Activated CD4-positive, alpha-beta T cell treated with anti-CD3 and anti-CD28 coated beads, Interleukin-2, amount 10 ng/mL, durations not matched to agents 24 days and 14 days (primary cell): ENCODE data around the gene GPR31. TPM values are rescaled to one million over a fixed set of nuclear protein-coding genes. Genes with fewer than 3 reads are reported as not detected.

Experiments used
- DNase-seq: peaks from one replicate; pipeline ENCODE4 v3.0.0; 2022
- H3K27ac Mint-ChIP-seq: one replicate; pipeline ENCODE4 v1.8.0; 2022; ENCODE audit warnings: mild to moderate bottlenecking, mixed read lengths
- H3K27me3 Mint-ChIP-seq: one replicate; pipeline ENCODE4 v1.8.0; 2022; ENCODE audit warnings: mixed read lengths
- H3K36me3 Mint-ChIP-seq: one replicate; pipeline ENCODE4 v1.8.0; 2022; ENCODE audit warnings: low read depth, mild to moderate bottlenecking, mixed read lengths
- H3K4me1 Mint-ChIP-seq: one replicate; pipeline ENCODE4 v1.8.0; 2021; ENCODE audit warnings: mixed read lengths
- H3K4me3 Mint-ChIP-seq: one replicate; pipeline ENCODE4 v1.8.0; 2022; ENCODE audit warnings: mild to moderate bottlenecking, moderate library complexity, mixed read lengths
- H3K9me3 Mint-ChIP-seq: one replicate; pipeline ENCODE4 v1.8.0; 2021; ENCODE audit warnings: mixed read lengths
- intact Hi-C: fragments of 100-400 bp; cut with micrococcal nuclease; formaldehyde crosslinking; loops from one replicate; pipeline ENCODE4 v1.15.1; 2023
- total RNA-seq: library from RNA; stranded (reverse); gene quantifications from 2 replicates; pipeline ENCODE4 v1.2.3, GENCODE V29; 2022

The GPR31 gene
- total RNA-seq, 1 donor from 2014 or later, result not detected

GRCh38 chr6:167125410-167125809 lies 32.4 kb downstream of the GPR31 start:
- Mint-ChIP-seq H3K4me1 (no peaks in the 10 kb centered on the region), H3K4me3 (no peak overlapping the region)
- intact Hi-C loops, result no loop called here

GRCh38 chr6:167124753-167125152 lies 33.0 kb downstream of the GPR31 start:
- intact Hi-C loops, result no loop called here
- H3K4me3 Mint-ChIP-seq, result no peak overlapping the region
- no peak for DNase-seq

More at GRCh38 chr6:167125410-167125809, 32.4 kb downstream of the GPR31 start:
- no peaks in the 10 kb centered on the region for H3K27me3 Mint-ChIP-seq
- H3K9me3 Mint-ChIP-seq, result peaks cover 4% of the 10 kb centered on the region
- no peaks in the 10 kb centered on the region for H3K36me3 Mint-ChIP-seq
- no peak for DNase-seq
- no peak overlapping the region for H3K27ac Mint-ChIP-seq

GRCh38 chr6:167122827-167123657 lies 34.7 kb downstream of the GPR31 start, which contains the start of gene CCR6:
Gene CCR6, plus strand, starts transcription at chr6:167123096. Its CDS starts 13,039 bp downstream, at chr6:167136135.
- Mint-ChIP-seq H3K27ac (no peak within 1 kb of the TSS), H3K36me3 (no peaks in the 10 kb centered on the region), H3K4me3 (no peak within 1 kb of the TSS), H3K9me3 (peaks cover 4% of the 10 kb centered on the region), H3K27me3 (no peaks in the 10 kb centered on the region), H3K4me1 (no peaks in the 10 kb centered on the region)
- DNase-seq, result no peak
- intact Hi-C loops, result no loop called here

More at GRCh38 chr6:167124753-167125152, 33.0 kb downstream of the GPR31 start:
- no peak overlapping the region for H3K27ac Mint-ChIP-seq
- H3K36me3 Mint-ChIP-seq, result no peaks in the 10 kb centered on the region
- H3K27me3 Mint-ChIP-seq, result no peaks in the 10 kb centered on the region
- H3K9me3 Mint-ChIP-seq, result peaks cover 4% of the 10 kb centered on the region
- no peaks in the 10 kb centered on the region for H3K4me1 Mint-ChIP-seq

GRCh38 chr6:167122041-167122826 lies 35.5 kb downstream of the GPR31 start:
- no peak for DNase-seq
- Mint-ChIP-seq H3K9me3 (peaks cover 4% of the 10 kb centered on the region), H3K27me3 (no peaks in the 10 kb centered on the region), H3K4me1 (no peaks in the 10 kb centered on the region), H3K4me3 (no peak overlapping the region), H3K27ac (no peak overlapping the region), H3K36me3 (no peaks in the 10 kb centered on the region)
- intact Hi-C loops, result no loop called here

GRCh38 chr6:167121335-167121841 lies 36.4 kb downstream of the GPR31 start:
- no peak overlapping the region for H3K4me3 Mint-ChIP-seq
- no peaks in the 10 kb centered on the region for H3K36me3 Mint-ChIP-seq
- H3K27me3 Mint-ChIP-seq, result no peaks in the 10 kb centered on the region
- no peak overlapping the region for H3K27ac Mint-ChIP-seq
- no peaks in the 10 kb centered on the region for H3K4me1 Mint-ChIP-seq
- intact Hi-C loops, result no loop called here
- DNase-seq, result no peak
- H3K9me3 Mint-ChIP-seq, result no peaks in the 10 kb centered on the region

- Mint-ChIP-seq H3K27me3 (peaks cover 2% of the 10 kb centered on the region), H3K27ac (no peak overlapping the region), H3K9me3 (no peaks in the 10 kb centered on the region), H3K36me3 (no peaks in the 10 kb centered on the region), H3K4me3 (no peak overlapping the region), H3K4me1 (no peaks in the 10 kb centered on the region)
- DNase-seq, result no peak
- intact Hi-C loops, result no loop called here
Measured at GRCh38 chr6:167120583-167120903, 37.2 kb downstream of the GPR31 start.

- H3K4me3 Mint-ChIP-seq, result no peak overlapping the region
- no peaks in the 10 kb centered on the region for H3K9me3 Mint-ChIP-seq
- no peaks in the 10 kb centered on the region for H3K36me3 Mint-ChIP-seq
- peaks cover 2% of the 10 kb centered on the region for H3K27me3 Mint-ChIP-seq
- no peak overlapping the region for H3K27ac Mint-ChIP-seq
- intact Hi-C loops, result no loop called here
- no peak for DNase-seq
- no peaks in the 10 kb centered on the region for H3K4me1 Mint-ChIP-seq
Measured at GRCh38 chr6:167119670-167120582, 37.9 kb downstream of the GPR31 start.

- H3K4me1 Mint-ChIP-seq, result no peaks in the 10 kb centered on the region
- H3K27me3 Mint-ChIP-seq, result peaks cover 2% of the 10 kb centered on the region
- intact Hi-C loops, result no loop called here
- no peaks in the 10 kb centered on the region for H3K9me3 Mint-ChIP-seq
- no peaks in the 10 kb centered on the region for H3K36me3 Mint-ChIP-seq
- no peak overlapping the region for H3K27ac Mint-ChIP-seq
- DNase-seq, result no peak
- no peak overlapping the region for H3K4me3 Mint-ChIP-seq
Measured at GRCh38 chr6:167118839-167119238, 38.9 kb downstream of the GPR31 start.

GRCh38 chr6:167118006-167118405 lies 39.8 kb downstream of the GPR31 start:
- Mint-ChIP-seq H3K9me3 (no peaks in the 10 kb centered on the region), H3K4me3 (no peak overlapping the region), H3K27me3 (peaks cover 2% of the 10 kb centered on the region), H3K4me1 (no peaks in the 10 kb centered on the region), H3K27ac (no peak overlapping the region), H3K36me3 (no peaks in the 10 kb centered on the region)
- DNase-seq, result no peak
- intact Hi-C loops, result no loop called here

GRCh38 chr6:167116838-167117228 lies 40.9 kb downstream of the GPR31 start:
- DNase-seq, result no peak
- Mint-ChIP-seq H3K36me3 (no peaks in the 10 kb centered on the region), H3K27me3 (peaks cover 2% of the 10 kb centered on the region), H3K27ac (no peak overlapping the region), H3K9me3 (no peaks in the 10 kb centered on the region), H3K4me1 (no peaks in the 10 kb centered on the region), H3K4me3 (no peak overlapping the region)
- intact Hi-C loops, result no loop called here

GRCh38 chr6:167116109-167116837 lies 41.5 kb downstream of the GPR31 start:
- Mint-ChIP-seq H3K36me3 (no peaks in the 10 kb centered on the region), H3K27me3 (peaks cover 2% of the 10 kb centered on the region), H3K4me3 (no peak overlapping the region), H3K9me3 (no peaks in the 10 kb centered on the region), H3K27ac (no peak overlapping the region), H3K4me1 (no peaks in the 10 kb centered on the region)
- no peak for DNase-seq
- intact Hi-C loops, result no loop called here

- Mint-ChIP-seq H3K27ac (no peak overlapping the region), H3K4me1 (no peaks in the 10 kb centered on the region), H3K9me3 (no peaks in the 10 kb centered on the region), H3K36me3 (no peaks in the 10 kb centered on the region), H3K27me3 (peaks cover 5% of the 10 kb centered on the region), H3K4me3 (no peak overlapping the region)
- intact Hi-C loops, result no loop called here
- no peak for DNase-seq
Measured at GRCh38 chr6:167115054-167115453, 42.7 kb downstream of the GPR31 start.
